Neuronal stem cell (in vitro differentiated cells): ENCODE results near the gene MAPK13.

Experiments used
- DNase-seq: peaks from one replicate; pipeline ENCODE4 v3.0.0-alpha.2; 2013; ENCODE audit warnings: low spot score
- H2AFZ ChIP-seq: one replicate; pipeline ENCODE4 v1.6.1; 2013; ENCODE audit warnings: mild to moderate bottlenecking, low read length, inconsistent platforms
- H2AK5ac ChIP-seq: 2 replicates; pipeline ENCODE4 v1.6.1; 2013; ENCODE audit warnings: low read depth, mild to moderate bottlenecking, inconsistent platforms, low read length, moderate library complexity, mixed read lengths
- H2BK120ac ChIP-seq: 2 replicates; pipeline ENCODE4 v1.6.1; 2013; ENCODE audit warnings: low read depth, mild to moderate bottlenecking, inconsistent platforms, low read length, moderate library complexity, mixed read lengths
- H2BK12ac ChIP-seq: one replicate; pipeline ENCODE4 v1.6.1; 2013; ENCODE audit warnings: low read length, inconsistent platforms
- H2BK15ac ChIP-seq: 2 replicates; pipeline ENCODE4 v1.6.1; 2013; ENCODE audit warnings: mild to moderate bottlenecking, low read length, inconsistent platforms, mixed read lengths
- H2BK5ac ChIP-seq: one replicate; pipeline ENCODE4 v1.6.1; 2013; ENCODE audit warnings: inconsistent platforms, mild to moderate bottlenecking, low read length, moderate library complexity
- H3K14ac ChIP-seq: one replicate; pipeline ENCODE4 v1.6.1; 2013; ENCODE audit warnings: low read length, inconsistent platforms
- H3K18ac ChIP-seq: 2 replicates; pipeline ENCODE4 v1.6.1; 2013; ENCODE audit warnings: low read length, inconsistent platforms
- H3K23ac ChIP-seq: 2 replicates; pipeline ENCODE4 v1.6.1; 2013; ENCODE audit warnings: low read depth, mild to moderate bottlenecking, mixed read lengths, low read length, inconsistent platforms; ENCODE audit not compliant: poor library complexity
- H3K27ac ChIP-seq: replicated peaks from 3 replicates; pipeline ENCODE4 v1.5.1; 2013; ENCODE audit warnings: low read length, inconsistent platforms
- H3K27me3 ChIP-seq, 3 experiments: 2 replicates each; pipeline ENCODE4 v1.6.1; 2013; ENCODE audit warnings: low read length in 3 of 3, mild to moderate bottlenecking in 2 of 3, inconsistent platforms in 1 of 3, low read depth in 1 of 3, mixed read lengths in 1 of 3, moderate library complexity in 1 of 3; ENCODE audit not compliant: control insufficient read depth in 3 of 3, insufficient read depth in 3 of 3
- H3K36me3 ChIP-seq, 2 donors: replicated peaks in 1 of 2; 2 replicates each; pipeline ENCODE4 v1.6.1; 2013; ENCODE audit warnings: low read length in 2 of 2; ENCODE audit not compliant: control insufficient read depth in 2 of 2, insufficient read depth in 2 of 2
- H3K4ac ChIP-seq: 2 replicates; pipeline ENCODE4 v1.6.1; 2013; ENCODE audit warnings: inconsistent platforms, mild to moderate bottlenecking, low read length, moderate library complexity
- H3K4me1 ChIP-seq, 2 donors: 1 replicate in 1 of 2; 2 replicates in 1 of 2; pipeline ENCODE4 v1.6.1; 2013; ENCODE audit warnings: low read length in 2 of 2, low read depth in 1 of 2; ENCODE audit not compliant: control insufficient read depth in 2 of 2, insufficient read depth in 1 of 2
- H3K4me2 ChIP-seq: one replicate; pipeline ENCODE4 v1.6.1; 2013; ENCODE audit warnings: mild to moderate bottlenecking, low read length, inconsistent platforms; ENCODE audit not compliant: insufficient read depth, poor library complexity, severe bottlenecking
- H3K4me3 ChIP-seq, 2 donors: 2 replicates each; pipeline ENCODE4 v1.5.1; 2013; ENCODE audit warnings: low read length in 2 of 2, mild to moderate bottlenecking in 2 of 2, inconsistent platforms in 1 of 2, moderate library complexity in 1 of 2
- H3K79me1 ChIP-seq: one replicate; pipeline ENCODE4 v1.6.1; 2013; ENCODE audit warnings: low read depth, mild to moderate bottlenecking, inconsistent platforms, low read length, moderate library complexity
- H3K9ac ChIP-seq: one replicate; pipeline ENCODE4 v1.6.1; 2013; ENCODE audit warnings: mild to moderate bottlenecking, low read depth, low read length, inconsistent platforms; ENCODE audit not compliant: poor library complexity
- H3K9me3 ChIP-seq, 2 donors: replicated peaks in 1 of 2; 2 replicates each; pipeline versions ENCODE3 to v1.6.1; 2013; ENCODE audit warnings: low read length in 2 of 2, mild to moderate bottlenecking in 2 of 2, inconsistent platforms in 1 of 2, low read depth in 1 of 2, mixed read lengths in 1 of 2, moderate library complexity in 1 of 2; ENCODE audit not compliant: control insufficient read depth in 2 of 2, insufficient read depth in 1 of 2
- H4K8ac ChIP-seq: one replicate; pipeline ENCODE4 v1.6.1; 2013; ENCODE audit warnings: low read depth, mild to moderate bottlenecking, inconsistent platforms, low read length, moderate library complexity
- H4K91ac ChIP-seq: one replicate; pipeline ENCODE4 v1.6.1; 2013; ENCODE audit warnings: low read length, low read depth, mild to moderate bottlenecking, inconsistent platforms; ENCODE audit not compliant: poor library complexity
- WGBS, 2 donors: extraction: QIAGEN DNeasy Blood & Tissue Kit; methylation state at CpG; one replicate each; pipeline ENCODE4 v1.1.7; 2013; ENCODE audit warnings: missing lambda C conversion rate in 2 of 2, mixed read lengths in 1 of 2; ENCODE audit not compliant: insufficient read length in 2 of 2, insufficient replicate concordance in 1 of 2; ENCODE audit errors: extremely low coverage in 2 of 2; 5-methylcytosine and 5-hydroxymethylcytosine counted together

Gene MAPK13

DNA sequence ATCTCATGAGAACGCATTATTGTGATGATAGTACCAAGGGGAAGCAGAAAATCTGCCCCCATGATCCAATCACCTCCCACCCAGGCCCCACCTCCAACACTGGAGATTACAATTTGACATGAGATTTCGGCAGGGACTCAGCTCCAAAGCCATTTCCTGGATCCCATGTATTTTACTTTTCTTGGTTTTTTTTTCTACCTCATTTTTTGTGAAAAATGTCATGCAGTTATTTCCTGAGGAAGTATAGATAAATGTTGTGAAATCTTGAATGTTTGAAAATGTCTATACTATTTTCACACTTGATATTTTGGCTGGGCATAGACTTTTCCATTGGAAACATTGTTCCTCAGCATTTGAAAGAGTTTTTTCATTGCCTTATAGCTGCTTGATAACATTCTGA lies 57.1 kb downstream of the MAPK13 start:
- Histone ChIP-seq H2BK120ac (no peak overlapping the region), H2BK5ac (no peak overlapping the region), H3K18ac (no peak overlapping the region), H3K14ac (no peak overlapping the region), H3K4me3 (no peak overlapping the region), H2AK5ac (no peak overlapping the region), H2AFZ (no peak overlapping the region), H3K4me2 (no peak overlapping the region), H3K4me1 (no peaks in the 10 kb centered on the region), H3K23ac (no peak overlapping the region), H3K36me3 (no peaks in the 10 kb centered on the region), H3K79me1 (no peaks in the 10 kb centered on the region), H3K9ac (no peak overlapping the region), H3K27ac (no peak overlapping the region), H3K27me3 (no peaks in the 10 kb centered on the region), H2BK12ac (no peak overlapping the region), H4K8ac (no peak overlapping the region), H4K91ac (no peak overlapping the region), H3K9me3 (no peaks in the 10 kb centered on the region), H3K4ac (no peak overlapping the region), H2BK15ac (no peak overlapping the region)
- no peak for DNase-seq
- no CpG with 5 or more reads among the region's 2 CpGs for WGBS, 2 donors
